GF-D8 (cell line): ENCODE data around the gene BARHL1.

Experiments used
- DNase-seq: peaks from one replicate; lab custom pipeline; 2025; lab: John Stamatoyannopoulos, UW

The BARHL1 gene

DNA sequence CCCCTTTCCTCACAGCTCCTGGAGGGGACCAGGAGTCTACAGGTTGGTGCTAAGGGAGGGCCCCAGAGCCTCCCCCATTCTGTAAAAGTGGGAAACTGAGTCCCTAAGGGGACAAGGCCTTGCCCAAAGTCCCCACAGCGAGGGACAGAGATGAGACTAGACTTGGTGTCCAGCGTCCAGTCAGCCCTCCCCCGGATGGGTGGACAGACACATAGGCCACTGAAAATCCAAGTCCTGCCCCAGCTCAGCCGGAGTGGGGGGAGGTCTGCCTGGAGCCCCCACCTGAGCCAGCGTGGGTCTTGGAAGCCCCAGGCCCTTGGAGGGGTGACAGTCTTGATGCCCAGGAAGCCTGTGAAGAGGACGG is 5.2 kb downstream of the BARHL1 start:
- no peak for DNase-seq

DNA sequence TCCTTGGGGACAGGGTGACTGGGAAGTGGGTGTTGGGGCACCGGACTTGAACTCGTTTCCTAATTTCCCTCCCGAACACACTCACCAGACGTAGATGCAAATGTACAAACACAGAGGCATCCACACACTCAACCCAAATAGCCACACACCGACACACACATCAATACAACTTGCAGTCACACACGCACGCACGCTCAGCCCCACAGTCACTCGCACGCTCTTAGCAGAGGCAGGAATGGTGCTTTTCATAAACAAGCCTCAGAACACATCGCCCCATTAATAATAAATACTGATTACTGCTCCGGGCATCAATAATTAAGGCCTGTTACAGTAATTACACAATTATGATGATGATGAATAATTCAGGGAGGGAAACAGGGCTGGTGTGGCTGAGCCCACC is 5.7 kb downstream of the BARHL1 start:
- no peak for DNase-seq

DNA sequence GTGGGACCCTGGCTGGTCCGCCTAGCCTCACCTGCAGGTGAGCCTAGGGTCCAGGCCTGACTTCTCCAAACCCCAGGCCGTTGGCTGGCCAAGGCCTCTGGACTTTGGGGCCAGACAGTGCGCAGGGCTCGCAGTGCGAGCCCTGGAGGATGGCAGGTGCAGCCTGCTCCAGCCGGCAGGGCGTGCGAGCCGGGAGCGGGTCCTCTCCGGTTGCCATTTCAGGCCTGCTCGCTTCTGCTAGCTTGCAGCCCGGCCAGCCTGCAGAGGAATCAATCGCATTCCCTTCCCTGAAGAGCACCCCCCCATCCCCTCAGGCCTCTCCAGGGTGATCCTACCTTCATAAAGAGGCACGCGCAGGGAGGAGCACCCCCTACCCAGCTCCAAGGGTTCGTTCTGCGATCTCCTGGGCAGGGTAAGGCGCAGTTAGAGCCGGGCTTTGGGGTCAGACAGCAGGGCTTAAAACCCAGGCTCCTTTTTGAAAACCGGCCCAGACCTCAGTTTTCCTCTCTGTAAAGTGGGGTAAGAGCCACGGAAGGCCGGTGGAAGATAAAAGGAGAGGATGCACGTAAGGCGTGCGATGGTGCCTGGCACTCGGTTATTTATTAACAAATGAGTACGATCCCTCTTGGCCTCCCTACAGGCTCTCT is 6.2 kb downstream of the BARHL1 start:
- DNase-seq: no peak

DNA sequence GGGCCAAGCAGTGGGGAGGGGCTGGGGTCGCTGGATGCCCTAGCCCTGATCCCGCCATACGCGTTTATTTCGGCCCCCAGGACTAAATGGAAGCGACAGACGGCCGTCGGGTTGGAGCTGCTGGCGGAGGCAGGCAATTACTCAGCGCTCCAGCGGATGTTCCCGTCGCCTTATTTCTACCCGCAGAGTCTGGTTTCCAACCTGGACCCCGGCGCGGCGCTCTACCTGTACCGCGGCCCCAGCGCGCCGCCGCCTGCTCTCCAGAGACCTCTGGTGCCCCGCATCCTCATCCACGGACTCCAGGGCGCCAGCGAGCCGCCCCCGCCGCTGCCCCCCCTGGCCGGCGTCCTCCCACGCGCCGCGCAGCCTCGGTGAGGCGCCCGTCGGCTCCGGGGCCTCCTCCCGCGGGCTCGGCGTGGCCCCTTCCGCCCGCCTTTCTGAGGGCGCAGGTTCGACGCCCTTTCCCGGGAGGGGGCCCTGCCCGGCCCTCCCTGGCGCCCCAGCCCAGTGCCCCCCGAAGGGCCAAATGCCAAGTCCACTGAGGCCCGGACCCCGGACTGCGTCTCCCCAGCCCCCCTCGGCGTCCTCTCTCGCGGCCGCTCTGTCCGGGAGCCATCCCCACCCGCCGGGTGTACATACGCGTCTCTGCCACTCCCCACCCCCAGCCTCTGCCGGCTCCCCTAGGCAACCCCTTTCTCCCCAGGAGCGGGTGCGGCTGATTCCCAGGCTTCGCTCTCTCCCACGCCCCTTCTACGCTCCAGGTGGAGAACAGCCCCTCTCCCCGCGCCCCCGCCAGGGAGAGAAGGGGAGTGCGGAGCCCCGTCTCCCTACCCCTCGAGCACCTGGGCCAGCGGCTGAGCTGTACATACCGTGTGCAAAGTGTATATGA is 7.0 kb downstream of the BARHL1 start:
- DNase-seq: no peak

DNA sequence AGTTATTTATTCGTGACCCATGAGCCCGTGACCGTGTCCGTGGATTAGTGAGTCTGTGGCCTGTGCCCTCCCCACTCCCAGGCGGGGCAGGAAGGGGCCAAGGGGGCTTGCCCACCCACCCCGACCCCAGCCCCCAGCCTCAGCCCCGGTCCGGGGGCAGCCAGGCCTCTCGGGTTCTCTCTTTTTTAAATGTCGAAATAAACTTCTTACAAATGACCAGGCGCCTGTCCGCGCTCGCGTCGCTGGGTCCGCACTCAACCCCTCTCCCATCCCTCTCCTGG is 7.6 kb downstream of the BARHL1 start:
- no peak for DNase-seq

- DNase-seq: no peak
Measured at GRCh38 chr9:132590318-132591182, 8.1 kb downstream of the BARHL1 start.

- DNase-seq: no peak
Measured at GRCh38 chr9:132591244-132591643, 8.8 kb downstream of the BARHL1 start.

GRCh38 chr9:132591751-132592314 is 9.4 kb downstream of the BARHL1 start:
- DNase-seq: no peak

GRCh38 chr9:132592451-132592850 is 10.0 kb downstream of the BARHL1 start:
- no peak for DNase-seq

DNA sequence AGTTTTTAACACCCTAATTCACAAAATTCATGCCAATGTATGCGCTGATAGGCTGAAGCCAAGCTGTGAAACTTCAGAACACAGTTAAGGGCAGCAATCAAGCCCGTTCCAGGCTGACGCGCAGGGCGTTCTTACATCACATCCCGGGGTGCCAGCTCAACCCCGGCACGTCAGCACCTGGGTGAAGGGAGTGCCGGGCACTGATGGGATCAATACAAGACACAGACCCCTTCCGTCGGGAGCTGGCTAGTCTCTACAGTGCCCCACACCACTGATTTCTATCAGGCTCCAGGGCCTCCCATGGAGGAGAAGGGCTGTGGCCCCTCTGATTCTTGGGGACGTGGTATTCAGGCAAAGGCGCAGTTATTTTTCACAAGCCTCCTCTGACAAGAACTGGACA is 12.0 kb downstream of the BARHL1 start:
- DNase-seq: no peak

- DNase-seq: no peak
Measured at GRCh38 chr9:132595319-132595718, 12.9 kb downstream of the BARHL1 start.

GRCh38 chr9:132596200-132596599 is 13.8 kb downstream of the BARHL1 start:
- DNase-seq: no peak

GRCh38 chr9:132597073-132597775 is 14.8 kb downstream of the BARHL1 start:
- DNase-seq: peak; percentile 57

GRCh38 chr9:132600326-132600984 is 18.0 kb downstream of the BARHL1 start:
- no peak for DNase-seq

DNA sequence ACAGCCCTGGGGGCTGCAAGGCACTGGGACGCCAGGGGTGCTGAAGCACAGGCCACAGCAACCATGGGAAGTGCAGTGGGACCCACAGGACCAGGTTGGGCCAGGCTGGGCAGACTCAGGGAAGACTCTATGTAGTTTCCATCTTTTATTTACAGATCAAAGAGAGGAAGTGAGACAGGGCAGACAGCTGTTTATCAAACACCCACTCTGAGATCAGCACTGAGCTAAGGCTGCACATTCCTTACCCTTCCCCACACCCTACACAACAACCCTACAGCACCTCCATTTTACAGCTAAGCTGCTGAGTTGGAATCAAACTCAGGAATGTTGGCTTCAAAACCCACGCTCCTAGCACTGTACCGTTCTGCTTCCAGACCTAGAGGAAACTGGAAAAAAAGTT is 19.8 kb downstream of the BARHL1 start:
- DNase-seq: no peak

DNA sequence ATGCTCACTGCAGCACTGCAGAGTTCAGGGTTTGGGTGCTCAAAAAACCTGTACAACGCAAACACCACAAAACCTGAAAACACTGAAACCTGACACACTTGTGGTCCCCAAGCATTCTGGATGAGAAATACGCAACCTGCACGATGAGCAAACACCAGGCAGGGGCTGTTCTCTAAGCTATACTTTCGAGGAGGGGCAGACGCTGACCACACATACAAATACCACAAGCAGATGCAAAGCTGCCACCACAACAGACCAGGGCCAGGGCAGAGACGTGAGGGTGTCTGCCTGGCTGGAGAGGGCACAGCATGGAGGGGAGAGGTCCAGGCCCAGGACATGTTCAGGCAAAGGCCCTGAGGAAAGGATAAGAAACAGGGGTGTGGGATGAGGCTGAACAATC is 23.0 kb downstream of the BARHL1 start:
- DNase-seq: no peak

DNA sequence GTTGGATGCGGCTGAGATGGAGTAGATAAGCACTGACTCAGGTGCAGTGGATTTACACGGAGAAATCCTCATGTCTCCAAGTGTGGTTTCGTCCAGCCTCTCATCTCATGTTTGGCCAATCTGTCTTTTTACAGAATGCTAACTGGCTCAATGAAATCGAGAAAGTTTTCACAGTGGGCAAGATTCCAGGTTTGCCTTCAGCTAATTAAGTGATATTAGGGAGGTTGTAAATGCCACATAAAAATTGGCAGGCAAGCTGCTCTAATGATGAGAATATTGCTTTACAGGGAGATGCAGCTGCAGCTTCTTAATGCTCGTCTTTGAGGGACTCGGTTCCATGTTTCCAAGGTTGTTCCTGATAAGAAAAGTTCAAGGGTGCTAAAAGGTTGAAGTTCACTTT is 23.7 kb downstream of the BARHL1 start:
- no peak for DNase-seq

DNA sequence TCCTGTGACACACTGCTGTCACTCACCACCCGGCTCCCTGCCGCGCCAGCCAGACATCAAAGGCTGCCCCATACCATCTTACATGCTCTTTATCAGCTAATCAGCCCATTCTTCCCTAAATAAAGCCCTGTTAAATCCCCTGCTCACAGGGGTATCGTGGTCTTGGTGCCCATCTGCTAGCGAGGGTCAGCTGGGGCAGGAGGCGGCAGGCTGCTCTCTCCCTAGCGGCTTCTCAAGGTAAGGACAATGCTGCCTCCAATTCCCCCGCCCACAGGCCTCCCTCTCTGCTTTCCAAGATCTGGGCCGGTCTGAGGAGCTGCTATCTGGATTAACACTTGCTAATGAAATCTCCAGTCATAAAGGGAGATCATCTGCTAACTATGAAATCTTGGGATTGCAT is 26.8 kb downstream of the BARHL1 start:
- DNase-seq: no peak

DNA sequence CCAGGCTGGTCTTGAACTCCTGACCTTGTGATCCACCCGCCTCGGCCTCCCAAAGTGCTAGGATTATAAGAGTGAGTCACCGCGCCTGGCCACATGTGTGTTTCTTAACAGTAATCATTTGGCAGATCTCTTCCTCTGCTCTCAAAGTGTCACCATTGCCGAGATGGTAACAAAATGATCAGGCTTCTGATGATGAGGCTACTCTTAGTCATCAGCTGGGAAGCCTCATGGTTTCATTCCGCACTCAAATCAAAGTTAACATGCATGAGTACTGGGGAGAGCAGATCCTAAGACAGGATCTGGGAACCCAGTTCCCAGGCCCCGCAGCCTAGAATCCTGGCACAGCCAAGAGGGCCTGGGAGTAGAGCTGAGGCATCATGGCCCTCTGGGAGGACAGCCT is 27.4 kb downstream of the BARHL1 start:
- no peak for DNase-seq

DNA sequence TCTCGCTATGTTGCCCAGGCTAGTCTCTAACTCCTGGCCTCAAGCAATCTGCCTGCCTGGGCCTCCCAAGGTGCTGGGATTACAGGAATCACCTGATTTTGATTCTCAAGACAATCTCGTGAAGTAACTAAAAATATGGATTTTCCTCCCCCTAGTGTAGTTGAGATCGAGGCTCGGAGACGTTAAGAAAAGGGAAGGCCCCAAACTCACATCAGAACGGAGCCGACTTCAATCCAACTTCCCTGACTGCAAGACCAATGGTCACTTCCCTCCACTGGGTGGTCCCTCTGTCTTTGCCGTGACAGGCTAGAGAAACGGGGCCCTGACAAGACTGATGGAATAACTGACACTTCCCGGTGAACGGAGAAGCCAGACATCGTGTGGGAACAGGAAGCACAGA is 28.3 kb downstream of the BARHL1 start:
- DNase-seq: no peak

- DNase-seq: no peak
Measured at GRCh38 chr9:132614324-132614723, 31.9 kb downstream of the BARHL1 start.
